GM13977 (cell line): ENCODE data around the gene SOWAHB.
"Not testable (repeated sequence)": the region's sequence is repeated elsewhere in the genome, so short reads cannot be mapped to it uniquely, and the experiment has no call there.

ENCODE experiments used
- DNase-seq: peaks from one replicate; pipeline ENCODE4 v3.0.0; 2012; ENCODE audit warnings: low spot score
- in situ Hi-C: fragments of 300-500 bp; cut with MboI; formaldehyde crosslinking; loops from one replicate; pipeline ENCODE4 v1.12.0; 2022; ENCODE audit warnings: low sequenced_read_pairs, low pct_unique_long_range_greater_than_20kb, mixed read lengths, inconsistent platforms; ENCODE audit not compliant: unreplicated experiment
- TF ChIP-seq, protein P1 (sequence below): IDR thresholded peaks from 2 replicates; pipeline ENCODE4 v1.5.1; 2012; ENCODE audit warnings: mild to moderate bottlenecking, control low read depth; ENCODE audit not compliant: insufficient read depth; ENCODE audit errors: extremely low read depth, missing control alignments

Gene SOWAHB

DNA sequence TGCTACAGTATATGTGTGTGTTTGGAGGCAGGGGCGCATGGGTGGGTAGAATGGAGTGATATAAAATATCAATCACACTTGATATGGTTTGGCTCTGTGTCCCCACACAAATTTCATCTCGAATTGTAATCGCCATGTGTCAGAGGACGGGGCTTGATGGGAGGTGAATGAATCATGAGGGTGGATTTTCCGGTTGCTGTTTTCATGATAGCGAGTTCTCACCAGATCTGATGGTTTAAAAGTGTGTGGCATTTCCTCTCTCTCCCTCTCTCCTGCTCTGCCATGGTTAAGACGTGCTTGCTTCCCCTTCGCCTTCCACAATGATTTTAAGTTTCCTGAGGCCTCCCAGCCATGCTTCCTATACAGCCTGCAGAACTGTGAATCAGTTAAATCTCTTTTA, 14.8 kb downstream of the SOWAHB start:
- TF ChIP-seq, protein P1, sequence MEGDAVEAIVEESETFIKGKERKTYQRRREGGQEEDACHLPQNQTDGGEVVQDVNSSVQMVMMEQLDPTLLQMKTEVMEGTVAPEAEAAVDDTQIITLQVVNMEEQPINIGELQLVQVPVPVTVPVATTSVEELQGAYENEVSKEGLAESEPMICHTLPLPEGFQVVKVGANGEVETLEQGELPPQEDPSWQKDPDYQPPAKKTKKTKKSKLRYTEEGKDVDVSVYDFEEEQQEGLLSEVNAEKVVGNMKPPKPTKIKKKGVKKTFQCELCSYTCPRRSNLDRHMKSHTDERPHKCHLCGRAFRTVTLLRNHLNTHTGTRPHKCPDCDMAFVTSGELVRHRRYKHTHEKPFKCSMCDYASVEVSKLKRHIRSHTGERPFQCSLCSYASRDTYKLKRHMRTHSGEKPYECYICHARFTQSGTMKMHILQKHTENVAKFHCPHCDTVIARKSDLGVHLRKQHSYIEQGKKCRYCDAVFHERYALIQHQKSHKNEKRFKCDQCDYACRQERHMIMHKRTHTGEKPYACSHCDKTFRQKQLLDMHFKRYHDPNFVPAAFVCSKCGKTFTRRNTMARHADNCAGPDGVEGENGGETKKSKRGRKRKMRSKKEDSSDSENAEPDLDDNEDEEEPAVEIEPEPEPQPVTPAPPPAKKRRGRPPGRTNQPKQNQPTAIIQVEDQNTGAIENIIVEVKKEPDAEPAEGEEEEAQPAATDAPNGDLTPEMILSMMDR = no peak
- DNase-seq = no peak
- in situ Hi-C loops = no loop called here

DNA sequence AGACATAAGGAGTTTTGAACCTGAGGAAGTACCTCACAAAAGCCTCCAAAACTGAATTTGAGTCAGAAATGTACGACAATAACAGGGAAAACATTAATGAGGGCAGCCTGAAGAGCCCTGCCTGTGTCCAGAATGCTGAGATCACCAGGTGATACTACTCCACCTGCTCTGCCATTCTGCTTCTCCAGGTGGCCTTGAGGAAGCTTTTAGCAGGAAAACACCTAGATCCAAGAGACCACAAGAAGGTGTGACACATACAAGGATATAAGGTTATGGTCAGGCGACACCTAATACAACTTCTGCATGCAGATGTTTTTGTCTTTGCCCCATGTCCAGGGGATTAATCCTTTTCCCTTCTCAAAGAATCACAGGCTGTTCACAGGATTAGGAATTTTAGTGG, 15.3 kb downstream of the SOWAHB start:
- TF ChIP-seq, protein P1 = no peak
- no peak for DNase-seq
- in situ Hi-C loops = no loop called here

GRCh38 chr4:76881375-76881774, 16.6 kb downstream of the SOWAHB start:
- no peak for DNase-seq
- TF ChIP-seq, protein P1 = no peak
- in situ Hi-C loops = no loop called here

DNA sequence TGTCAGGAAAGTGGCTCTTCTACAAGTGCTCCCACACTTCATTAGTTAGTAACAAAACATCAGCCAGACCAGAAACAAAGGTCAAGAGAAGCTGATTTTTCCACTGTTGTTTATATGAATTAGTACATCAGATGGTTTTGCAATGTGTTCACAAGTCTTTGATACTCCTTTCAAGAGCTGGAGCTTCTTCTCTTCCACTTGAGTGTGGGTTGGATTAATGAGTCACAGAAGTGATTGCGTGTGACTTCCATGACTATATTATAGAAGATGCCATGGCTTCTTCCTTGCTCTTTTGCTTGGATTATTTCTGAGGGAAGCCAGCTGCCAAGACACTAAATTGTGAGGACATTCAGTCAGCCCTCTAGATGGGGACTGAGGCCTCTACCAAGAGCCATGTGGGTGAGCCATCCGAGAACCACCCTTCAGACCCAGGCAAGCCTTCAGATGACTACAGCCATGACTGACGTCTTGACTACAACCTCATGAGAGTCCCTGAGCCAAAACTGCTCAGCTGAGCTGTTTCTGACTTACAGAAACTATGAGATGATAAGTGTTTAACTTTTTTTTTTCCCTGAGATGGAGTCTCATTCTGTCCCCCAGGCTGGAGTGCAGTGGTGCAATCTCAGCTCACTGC, 18.1 kb downstream of the SOWAHB start:
- TF ChIP-seq, protein P1 = no peak
- in situ Hi-C loops = no loop called here
- DNase-seq = no peak

GRCh38 chr4:76878641-76879165, 19.2 kb downstream of the SOWAHB start:
- in situ Hi-C loops = not testable (repeated sequence)

GRCh38 chr4:76874176-76874575, 23.8 kb downstream of the SOWAHB start:
- in situ Hi-C loops = no loop called here
- TF ChIP-seq, protein P1 = no peak
- peak; percentile 25 for DNase-seq

More at GRCh38 chr4:76878641-76879165, 19.2 kb downstream of the SOWAHB start:
- not testable (repeated sequence) for DNase-seq

DNA sequence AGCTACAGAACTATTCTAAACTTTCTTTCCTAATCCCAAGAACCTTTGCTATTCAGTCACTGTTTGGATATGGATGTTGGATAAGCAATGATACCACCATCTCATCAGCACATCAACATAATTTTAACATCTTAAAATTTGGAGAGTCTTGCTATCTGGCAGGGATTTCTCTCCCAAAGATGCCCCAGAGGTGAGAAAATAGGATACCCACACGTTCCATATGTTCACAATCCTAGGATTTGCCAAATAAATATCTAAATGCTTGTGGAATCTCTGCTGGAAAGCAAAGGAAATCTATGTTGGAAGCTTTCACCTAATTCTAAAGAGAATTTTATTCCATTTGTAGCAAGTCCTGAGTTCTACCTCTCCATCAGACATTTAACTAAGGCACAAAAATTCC, 24.4 kb downstream of the SOWAHB start:
- in situ Hi-C loops = no loop called here
- no peak for DNase-seq
- TF ChIP-seq, protein P1 = no peak
